ENCODE data around the gene SKIDA1.

SKIDA1 gene

DNA sequence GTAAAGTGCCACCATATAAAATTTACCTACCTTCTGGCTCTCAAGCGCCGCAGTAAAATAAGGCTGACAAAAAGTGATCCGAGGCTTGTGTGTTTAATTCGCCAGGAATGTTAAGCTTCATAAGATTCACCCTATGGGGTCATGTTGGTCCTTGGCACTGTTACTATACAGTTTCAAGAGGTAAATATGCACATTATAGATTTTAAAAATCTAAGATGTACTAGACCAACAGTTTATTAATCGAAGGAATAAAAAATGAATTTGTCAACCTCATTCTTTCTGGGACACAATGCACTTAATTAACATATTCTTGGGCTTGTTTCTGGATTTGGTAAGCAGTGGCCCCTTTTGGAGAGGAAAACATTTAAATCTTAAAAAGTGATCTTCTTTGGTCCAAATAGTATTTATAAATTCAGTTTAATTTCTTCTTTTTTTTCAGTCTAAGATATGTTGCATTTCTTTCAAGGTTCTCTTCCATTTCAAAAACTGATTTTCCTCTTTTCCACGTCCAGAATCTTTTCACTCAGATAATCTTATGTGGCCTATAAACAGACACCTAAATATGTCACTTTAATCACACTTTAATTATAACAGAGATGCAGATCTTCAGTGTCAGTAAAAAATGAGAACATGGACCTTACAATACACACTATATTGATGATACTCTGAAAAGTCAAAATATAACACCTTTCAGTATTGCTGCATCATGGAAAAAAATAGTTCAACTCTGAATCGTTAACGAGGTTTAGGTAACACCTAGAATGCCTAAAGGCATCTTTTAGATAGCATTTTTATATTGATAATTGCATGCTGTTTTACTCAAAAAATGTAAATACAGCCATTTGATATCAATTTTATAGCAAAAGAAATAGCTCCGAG is 3.8 kb upstream of the SKIDA1 start:
- peak; percentile 47 for DNase-seq (ENCODE audit: low read depth, low spot score)

DNA sequence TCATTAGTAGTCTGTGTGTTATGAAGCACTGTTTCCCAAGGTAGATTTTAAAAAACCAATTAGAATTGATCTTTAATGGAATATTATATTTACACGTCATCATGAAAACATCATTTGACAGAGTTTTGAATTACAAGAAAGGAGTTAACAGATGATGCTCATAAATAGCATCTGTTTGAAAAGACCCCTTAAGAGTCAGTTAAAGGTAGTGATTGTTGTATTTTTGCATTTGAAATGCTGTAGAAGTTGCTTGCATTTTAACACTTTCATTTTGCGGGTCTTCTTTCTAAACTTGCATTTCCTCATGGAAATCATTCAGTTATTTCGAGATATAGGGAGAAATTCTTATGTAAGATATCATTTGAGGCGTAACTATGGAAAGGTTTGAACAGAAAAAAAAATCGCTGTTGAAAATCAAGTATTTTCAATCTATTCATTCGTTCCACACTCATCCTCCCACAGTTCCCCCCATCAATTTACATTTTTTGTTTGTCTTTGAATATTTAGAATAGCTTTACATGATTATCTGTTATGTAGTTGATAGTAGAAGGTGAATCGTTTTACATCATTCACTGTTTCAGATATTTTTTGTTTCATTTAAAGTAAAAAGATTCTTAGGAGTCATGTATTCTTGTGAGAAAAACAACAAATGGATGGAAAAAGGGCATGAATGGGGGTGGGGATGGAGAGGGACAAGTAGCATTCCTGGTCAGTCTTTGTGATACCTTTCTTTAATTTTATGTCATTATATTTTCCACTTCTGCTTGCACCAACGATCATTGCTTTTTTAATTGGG is 3.0 kb upstream of the SKIDA1 start:
- peak; percentile 74 for DNase-seq (ENCODE audit: low read depth, low spot score)

DNA sequence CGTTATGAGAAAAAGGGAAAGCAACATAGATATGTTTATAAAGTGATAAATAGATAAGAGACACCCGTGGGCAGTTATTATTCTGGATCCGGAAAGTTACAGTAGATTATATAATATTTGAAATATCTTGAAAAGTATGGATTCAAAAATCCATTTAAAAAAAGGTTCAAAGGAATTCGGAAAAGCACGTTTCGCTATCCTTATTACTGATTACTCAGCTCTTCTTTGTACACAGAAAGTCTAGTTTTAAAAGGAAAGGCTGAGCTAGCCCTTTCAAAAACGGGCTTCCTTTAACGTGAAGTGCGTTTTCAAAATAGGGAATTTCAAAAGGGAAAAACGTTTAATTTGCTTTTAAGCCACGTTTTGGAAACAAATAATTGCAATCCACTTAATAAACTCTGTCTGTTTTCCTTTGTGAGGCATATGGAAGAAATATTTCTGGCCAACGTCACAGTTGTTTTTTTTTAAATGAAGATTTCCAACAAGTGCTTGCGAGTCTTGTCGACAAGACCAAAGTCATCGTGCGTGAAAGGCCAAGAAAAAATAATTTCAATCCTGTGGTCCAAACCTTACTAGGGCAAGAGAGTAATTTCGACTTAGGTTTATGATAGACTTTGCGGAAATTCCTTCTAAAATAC is 2.2 kb upstream of the SKIDA1 start:
- peak; percentile 68 for DNase-seq (ENCODE audit: low read depth, low spot score)

DNA sequence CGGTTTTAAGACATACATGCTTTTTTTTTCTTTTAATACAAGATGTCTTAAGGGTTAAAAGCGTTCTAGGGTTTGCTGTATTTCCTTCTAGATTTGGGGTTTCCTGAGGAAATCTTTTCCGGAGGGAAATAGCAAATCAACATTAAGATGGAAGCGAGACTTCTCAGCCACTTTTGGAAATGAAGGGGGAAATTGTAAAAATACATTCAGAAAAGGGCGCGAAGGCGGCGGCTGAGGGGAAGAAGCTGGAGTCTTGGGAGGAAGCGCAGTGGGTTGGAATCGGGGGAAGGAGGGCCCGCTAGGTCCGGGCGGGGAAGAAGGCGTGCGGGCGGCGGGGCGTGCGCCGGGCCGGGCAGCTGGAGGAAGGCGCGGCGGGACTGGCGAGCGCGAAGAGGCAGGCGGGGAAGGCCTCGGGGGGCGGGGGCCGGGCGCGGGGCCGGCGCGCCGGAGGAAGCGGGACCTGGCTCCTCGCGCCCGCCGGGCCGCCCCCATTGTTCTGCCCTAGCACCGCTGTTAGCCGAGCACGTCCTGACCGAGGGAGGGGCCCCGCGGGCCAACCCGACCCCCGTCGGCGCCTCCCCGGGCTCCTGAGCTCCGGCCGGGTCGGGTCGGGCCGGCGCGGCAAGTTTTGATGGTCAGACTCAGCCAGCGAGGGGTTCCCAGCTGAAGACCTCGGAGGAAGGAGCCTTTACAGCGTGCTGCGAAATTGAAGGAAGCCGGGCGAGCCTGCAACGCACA is 1.5 kb upstream of the SKIDA1 start:
- DNase-seq (ENCODE audit: low read depth, low spot score) = peak; percentile 77

DNA sequence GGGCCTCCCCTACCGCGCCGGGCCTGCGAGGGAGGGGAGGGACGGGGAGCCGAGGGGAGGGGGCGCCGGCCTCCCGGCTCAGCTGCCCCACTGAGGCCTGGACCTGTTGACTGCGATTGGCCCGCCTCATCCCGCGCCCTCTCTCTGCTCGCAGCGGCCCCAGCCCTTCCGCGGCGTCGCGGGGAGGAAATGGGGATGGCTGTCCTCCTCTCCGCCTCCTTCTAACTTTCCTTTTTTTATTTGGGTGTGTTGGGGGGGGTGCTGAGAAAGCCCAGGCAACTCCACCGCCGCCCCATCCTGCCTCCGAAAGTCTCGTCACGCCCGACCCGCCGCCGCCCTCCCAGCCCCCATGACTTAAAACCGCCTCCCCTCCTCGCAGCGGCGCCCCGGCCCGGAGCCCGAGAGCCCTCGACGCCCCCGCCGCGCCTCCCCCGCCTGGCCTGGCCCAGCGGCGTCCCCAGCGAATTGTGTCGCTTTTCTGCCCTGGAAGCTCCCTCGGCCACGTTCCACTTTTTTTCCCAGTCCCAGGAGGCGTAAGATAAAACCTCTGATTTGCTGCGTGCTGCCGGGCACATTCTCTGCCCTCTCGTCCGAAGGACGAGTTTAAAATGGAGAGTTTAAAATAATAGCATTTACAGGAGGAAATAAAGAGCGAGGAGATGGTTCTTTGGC is 842 bp upstream of the SKIDA1 start:
- DNase-seq (ENCODE audit: low read depth, low spot score) = peak; percentile 95

DNA sequence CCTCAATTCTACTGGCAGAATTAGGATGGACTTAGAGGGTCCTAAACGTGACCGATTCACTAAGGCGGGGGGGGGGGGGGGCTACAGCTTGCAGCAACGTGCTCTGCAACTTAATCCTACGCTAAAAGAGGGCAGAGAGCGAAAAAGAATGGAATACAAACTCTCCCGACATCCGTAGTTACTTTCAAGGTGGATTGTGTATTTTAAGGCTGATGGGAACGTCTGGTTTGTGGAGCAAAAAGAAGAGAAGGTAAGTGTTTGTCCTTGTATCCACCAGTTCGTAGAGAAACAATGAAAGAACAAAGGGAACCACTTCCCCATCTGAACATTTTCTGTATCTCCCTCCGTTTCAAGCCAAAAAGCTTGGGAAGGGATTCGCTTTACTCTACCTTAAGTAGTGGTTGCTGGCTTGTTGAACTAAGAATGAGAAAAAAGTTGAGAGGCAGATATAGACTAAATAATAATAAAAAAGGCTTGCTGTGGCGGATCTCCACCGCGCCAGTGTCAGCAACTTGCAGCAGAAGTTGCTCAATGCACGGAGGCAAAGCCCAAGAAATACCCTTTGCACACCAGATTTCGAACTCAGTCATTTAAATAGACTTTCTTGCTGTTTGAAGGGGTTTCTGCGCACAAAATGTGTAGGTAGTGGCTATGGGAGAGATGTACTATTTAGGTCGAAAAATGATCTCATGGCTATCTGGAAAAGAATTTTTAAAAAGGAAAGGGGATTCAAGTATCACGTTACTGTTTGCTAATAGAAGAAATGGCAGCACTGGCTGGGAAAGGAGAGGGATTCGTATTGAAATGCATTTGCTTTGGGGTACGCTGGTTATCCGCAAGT is 736 bp downstream of the SKIDA1 start:
- peak; percentile 75 for DNase-seq (ENCODE audit: low read depth, low spot score)

DNA sequence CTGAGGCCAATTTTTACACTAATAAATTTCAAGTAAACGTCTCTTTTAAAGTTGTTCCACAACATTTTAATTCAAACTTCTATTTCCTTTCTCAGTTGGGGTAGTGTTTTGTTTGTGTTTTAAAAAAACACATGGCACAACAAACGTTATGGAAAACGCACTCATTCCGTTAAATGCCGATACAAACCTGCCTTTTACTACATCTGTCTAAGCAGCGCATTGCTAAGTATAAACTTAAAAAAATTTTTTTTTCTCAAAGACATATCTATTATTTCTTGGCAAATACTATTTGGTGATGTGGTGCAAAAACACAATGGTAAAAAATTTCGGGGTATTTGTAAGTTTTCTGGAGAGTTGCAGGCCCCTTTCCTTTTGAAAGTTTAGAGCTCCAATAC is 1.4 kb downstream of the SKIDA1 start:
- DNase-seq (ENCODE audit: low read depth, low spot score) = no peak

DNA sequence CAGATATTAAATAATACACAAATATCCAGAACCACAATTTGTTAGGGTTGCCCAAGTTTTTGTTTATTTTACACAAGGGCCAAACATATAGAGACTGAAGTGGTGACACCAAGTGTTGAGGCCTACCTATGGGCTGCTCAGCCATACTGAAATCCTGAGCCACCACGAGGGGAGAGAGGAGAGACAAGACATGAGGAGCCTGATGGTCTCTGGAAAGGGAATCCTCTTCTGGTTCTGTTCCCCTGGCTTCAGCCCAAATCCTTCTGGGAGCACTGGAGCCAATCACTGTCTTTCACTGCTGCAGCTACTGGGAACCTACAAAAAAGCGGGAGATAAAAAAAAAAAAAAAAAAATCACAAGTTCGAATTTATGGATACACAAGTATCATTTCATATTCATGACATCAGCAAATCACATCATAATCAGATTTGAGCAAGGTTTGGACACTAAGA is 1.9 kb downstream of the SKIDA1 start:
- peak; percentile 72 for DNase-seq (ENCODE audit: low read depth, low spot score)

DNA sequence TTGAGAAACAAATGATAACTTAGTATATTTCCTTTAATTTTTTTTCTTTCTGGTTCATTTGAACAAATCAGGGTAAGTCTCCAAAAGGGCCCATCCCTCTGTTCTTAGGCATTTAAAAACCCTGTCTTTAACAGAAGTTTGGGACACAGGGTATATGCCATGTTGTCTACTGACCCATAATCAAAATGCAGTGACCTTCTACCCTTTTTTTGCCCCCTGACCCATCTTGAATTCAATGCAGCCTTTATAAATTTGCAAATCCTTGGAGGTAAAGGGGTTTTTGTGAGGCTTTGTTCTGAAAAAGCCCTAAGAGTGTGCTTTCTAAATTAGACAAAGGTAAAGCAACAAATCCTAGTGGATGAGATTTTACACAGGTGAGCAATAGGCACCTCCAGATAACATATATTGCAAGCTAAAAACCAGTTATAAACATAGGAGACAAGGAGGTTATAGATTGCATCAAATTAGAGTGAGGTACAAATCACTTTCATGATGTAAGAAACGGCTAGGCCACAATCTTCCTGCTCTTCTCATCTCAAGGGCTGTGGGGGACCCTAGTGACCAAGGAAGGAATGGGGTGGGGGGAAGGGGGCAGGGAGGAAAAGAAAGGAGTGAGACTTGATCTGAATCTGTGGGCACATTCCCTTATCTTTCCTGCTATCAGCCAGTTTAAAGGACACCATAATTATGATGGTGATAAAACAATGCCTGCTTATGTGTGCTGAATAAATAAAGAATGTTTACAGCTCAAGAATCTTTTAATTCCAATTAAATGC is 2.7 kb downstream of the SKIDA1 start:
- DNase-seq (ENCODE audit: low read depth, low spot score) = peak; percentile 59

DNA sequence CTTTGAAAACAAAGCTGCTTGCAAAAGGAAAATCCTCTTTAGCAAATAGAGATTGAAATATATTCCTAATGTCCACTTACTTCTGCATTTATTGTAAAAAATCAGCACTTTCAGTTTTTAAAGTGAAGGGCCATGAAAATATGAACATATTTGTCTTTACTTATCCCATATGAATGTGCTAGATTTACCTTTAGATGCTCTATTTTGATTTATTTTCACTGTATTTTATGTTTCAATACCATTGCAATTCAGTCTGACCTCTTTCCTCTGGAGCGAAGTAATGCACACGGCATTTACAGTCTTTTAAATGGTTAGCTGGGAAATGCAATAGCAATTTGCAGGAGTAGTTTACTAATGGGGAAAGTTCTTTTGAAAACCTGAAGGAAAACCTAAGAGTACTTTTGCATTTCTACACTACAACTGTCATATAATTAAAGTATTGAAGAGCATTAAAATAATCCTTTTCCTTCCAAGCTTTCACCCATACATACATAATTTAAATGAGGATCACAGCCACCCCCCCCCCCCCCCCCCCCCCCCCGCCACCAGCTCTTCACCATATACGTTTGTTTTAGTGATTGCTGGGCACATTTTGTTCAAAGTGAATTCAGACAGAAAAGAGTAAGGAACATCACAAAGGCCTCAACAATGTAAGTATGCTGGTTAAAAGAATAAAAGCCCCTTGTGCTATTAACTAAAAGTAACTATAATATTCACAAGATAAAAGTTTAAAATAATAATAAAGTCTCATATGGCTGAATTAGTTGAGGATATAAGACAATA is 3.5 kb downstream of the SKIDA1 start:
- peak; percentile 58 for DNase-seq (ENCODE audit: low read depth, low spot score)

DNA sequence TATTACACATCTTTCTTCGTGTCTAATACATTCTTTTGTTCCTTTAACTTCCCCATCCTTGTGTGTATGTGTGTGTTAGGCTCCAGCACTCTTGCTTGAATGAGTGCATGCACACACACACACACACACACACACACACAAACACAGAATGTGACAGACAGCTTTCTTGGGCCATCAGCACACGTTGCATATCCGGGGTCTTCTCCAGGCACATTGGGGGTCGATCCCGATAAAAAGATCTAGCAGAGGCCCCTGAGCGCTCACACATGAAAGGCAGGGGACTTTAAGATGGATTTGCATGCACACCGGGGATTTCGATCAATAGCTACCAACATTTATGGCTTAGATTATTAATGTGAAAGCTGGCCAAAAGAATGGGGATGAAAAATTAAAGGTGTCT is 4.5 kb downstream of the SKIDA1 start:
- peak; percentile 47 for DNase-seq (ENCODE audit: low read depth, low spot score)

DNA sequence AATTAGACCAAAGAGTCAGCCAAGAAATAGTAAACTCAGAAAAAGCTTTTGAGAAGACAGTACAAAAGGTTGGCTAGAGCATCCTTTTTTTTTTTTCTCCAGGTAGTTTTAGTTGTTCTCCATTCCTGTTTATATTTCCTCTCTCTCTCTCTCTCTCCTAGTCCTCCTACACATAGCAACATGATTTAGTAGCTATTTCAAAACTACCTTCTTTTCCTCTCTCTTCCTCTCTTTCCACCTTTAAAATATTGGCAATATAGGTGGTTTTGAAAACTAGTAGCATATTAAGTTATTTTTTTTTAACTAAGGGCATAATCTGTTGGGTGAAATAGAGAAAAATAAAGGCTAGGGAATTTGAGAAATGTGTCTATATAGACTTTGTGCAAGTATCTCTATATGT is 5.0 kb downstream of the SKIDA1 start:
- peak; percentile 36 for DNase-seq (ENCODE audit: low read depth, low spot score)

DNA sequence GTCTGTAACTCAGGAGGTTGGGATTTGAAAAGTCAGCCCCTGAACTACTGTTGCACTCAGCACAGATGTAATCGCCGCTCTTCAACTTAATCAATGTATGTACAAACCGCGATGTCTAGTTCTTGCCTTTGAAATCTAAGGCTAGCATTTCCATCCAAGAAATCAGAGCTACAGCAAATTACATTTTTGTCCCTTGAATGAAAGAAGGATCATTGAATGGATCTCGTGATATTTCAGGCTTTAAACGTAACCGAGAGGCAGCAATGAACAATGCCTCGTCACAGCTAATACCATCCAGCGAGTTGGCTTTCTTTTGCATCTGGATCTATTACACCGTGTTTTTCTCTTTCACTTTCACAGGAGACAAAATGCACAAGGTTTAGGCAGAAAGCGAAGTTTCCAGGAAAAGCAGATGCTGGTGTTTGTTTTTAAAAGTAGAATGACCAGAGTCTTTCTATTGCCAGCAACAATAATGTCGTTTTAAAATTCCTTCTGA is 5.5 kb downstream of the SKIDA1 start:
- peak; percentile 85 for DNase-seq (ENCODE audit: low read depth, low spot score)

DNA sequence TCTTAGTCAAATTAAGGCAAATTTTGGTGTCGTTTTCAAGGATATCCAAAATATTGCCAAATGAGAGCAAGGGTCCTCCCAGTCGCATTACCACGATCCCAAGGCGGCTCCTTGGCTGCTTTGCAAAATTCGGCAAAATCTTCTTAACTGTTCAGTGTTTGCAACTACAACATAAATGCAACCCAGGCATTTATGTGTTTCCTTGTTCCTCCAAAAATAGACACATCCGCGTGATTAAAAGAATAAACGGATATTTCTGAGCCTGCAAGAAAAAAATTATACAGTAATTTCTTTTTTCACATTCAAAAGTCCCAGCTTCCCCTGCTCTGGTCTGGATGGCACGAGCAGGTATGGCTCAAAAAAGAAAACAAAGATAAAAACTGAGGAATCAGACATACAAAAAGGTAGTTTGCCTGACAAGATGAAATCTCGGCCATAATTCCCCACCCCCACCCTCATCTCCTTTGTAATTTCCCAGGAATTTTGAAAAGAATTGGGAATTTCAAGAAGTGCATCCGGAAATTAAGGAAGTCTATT is 6.0 kb downstream of the SKIDA1 start:
- no peak for DNase-seq (ENCODE audit: low read depth, low spot score)

DNA sequence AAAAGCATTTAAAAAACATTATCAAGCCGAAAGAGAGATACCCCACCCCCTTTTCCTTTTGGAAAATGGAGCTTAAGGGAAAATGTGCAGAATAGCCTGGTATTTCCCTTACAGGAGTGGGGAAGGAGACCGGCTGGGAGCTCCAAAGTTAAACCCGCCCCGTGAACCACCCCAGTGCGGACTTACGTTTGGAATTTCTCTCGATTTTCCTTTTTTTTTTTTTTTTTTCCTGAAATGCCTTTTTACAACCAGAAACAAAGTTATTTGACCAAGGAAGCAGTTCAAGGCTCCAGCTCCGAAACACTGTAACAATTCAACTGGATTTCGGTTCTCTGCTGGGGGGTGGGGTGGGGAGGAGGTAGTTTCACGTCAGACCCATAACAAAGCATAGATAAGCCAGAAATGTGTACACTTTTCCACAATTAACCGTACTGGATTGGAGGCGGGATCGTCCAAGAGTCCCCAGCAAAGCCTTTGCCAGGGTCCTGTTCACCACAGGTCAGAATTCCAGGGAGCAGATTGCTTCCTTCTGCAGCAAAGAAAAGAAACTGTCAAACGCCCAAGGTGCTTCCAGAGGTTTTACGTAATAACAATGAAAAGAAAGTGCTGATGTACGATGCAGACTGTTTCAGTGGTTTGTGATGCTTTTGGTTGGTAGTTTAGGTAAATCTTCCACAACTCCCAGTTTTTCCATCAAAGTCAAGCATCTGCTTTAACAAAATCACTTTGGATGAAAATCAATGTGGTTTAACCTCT is 6.7 kb downstream of the SKIDA1 start:
- DNase-seq (ENCODE audit: low read depth, low spot score) = peak; percentile 77

DNA sequence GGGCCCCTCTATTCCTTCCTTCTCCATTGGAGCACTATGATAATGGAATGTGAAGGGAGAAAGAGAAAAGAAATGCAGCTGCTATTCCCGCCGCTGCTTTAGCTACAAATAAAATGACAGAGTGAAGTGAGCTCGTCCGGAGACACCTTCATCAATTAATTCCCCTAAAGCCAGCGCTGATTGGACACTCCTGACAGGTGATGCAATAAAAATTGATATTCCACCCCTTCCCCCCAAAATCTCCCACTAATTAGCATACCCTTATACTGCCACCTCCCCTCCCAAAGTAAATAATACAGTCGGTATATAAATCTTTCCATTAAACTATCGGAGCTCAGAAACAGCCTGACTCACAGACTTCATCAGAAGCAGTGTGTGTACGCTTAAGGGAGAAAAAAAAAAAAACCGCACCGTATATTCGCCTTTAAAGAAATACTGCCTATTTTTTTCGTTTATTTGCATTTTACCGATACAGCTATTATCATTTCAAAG is 7.3 kb downstream of the SKIDA1 start:
- peak; percentile 77 for DNase-seq (ENCODE audit: low read depth, low spot score)

All from astrocyte of the hippocampus (primary cell).